Right lobe of liver (tissue), 6 donors: Measurements from ENCODE around the gene FAM171A1. TPM values are rescaled to one million over a fixed set of nuclear protein-coding genes. Genes with fewer than 3 reads are reported as not detected.

Experiments
- ATAC-seq, 4 donors: fragments of 200-7000 bp; cut with Tn5 transposase; one replicate each; pipeline ENCODE4 v1.9.1; 2020; ENCODE audit warnings: mild to moderate bottlenecking in 4 of 4, moderate library complexity in 4 of 4
- DNase-seq, 3 donors: peaks; one replicate each; pipeline ENCODE4 v3.0.0-alpha.2; 2020
- H3K27ac ChIP-seq, 3 donors: fragments of 200-600 bp; one replicate each; pipeline ENCODE4 v1.8.0; 2022
- H3K27me3 ChIP-seq, 2 donors: fragments of 200-600 bp; one replicate each; pipeline ENCODE4 v1.8.0; 2022
- H3K36me3 ChIP-seq, 4 donors: fragments of 200-600 bp; sonication (generic) in 1 of 4; one replicate each; pipeline versions ENCODE4 v1.5.1 to v1.8.0; 2017 to 2022; ENCODE audit warnings: control low read depth in 1 of 4
- H3K4me1 ChIP-seq, 4 donors: fragments of 200-600 bp; sonication (generic) in 1 of 4; one replicate each; pipeline versions ENCODE4 v1.5.1 to v1.8.0; 2017 to 2022; ENCODE audit warnings: control low read depth in 1 of 4
- H3K4me3 ChIP-seq, 3 donors: fragments of 200-600 bp; one replicate each; pipeline ENCODE4 v1.8.0; 2022
- H3K9me3 ChIP-seq, 4 donors: fragments of 200-600 bp; sonication (generic) in 1 of 4; one replicate each; pipeline versions ENCODE4 v1.5.1 to v1.8.0; 2017 to 2022; ENCODE audit warnings: control low read depth in 1 of 4
- POLR2A ChIP-seq: fragments of 450-650 bp; IDR thresholded peaks from one replicate; pipeline ENCODE4 v1.6.1; 2017; ENCODE audit warnings: antibody characterized with exemption, mild to moderate bottlenecking
- WGBS: methylation state at CpG from one replicate; pipeline ENCODE4 v1.1.6; 2018; ENCODE audit warnings: low coverage, low lambda C conversion rate; ENCODE audit not compliant: insufficient coverage; ENCODE audit errors: missing lambda C conversion rate; 5-methylcytosine and 5-hydroxymethylcytosine counted together
- intact Hi-C, 2 donors: fragments of 100-400 bp; cut with DNase I; formaldehyde crosslinking; loops; one replicate each; pipeline versions ENCODE4 v1.11.2 to v1.14.1; 2022
- total RNA-seq, 6 experiments: library from RNA; depleted of rRNA in 2 of 6; stranded (reverse); fragments of >200 nt in 2 of 6; fragmentation: NEBNext Ultra II Directional in 3 of 6; extraction: Animal tissue kit (Norgen Biotek cat#: 25700) in 3 of 6; gene quantifications; one replicate each; pipeline versions ENCODE4 v1.1.0 to v1.2.4, GENCODE V29; 2016 to 2023
- TF ChIP-seq, protein P1 (sequence below), 4 donors: fragments of 200-600 bp in 3 of 4; fragments of 450-650 bp in 1 of 4; IDR thresholded peaks; one replicate each; pipeline versions ENCODE4 v1.5.1 to v1.8.0; 2016 to 2022; ENCODE audit warnings: antibody characterized with exemption in 4 of 4, mild to moderate bottlenecking in 2 of 4
- donor health status: DM: no; HTN: yes; CAD: no.
- donor health status: DM: no; HTN: no; CAD: no.
- donor health status: DM: no; HTN: no; CAD: no.
- donor health status: DM: no; HTN: yes; CAD: no.
- donor health status: DM: no; HTN: yes; CAD: no.

The FAM171A1 gene
- total RNA-seq, 6 experiments from 2014 or later = 6.1 to 12.1 (median 10.3) TPM

DNA sequence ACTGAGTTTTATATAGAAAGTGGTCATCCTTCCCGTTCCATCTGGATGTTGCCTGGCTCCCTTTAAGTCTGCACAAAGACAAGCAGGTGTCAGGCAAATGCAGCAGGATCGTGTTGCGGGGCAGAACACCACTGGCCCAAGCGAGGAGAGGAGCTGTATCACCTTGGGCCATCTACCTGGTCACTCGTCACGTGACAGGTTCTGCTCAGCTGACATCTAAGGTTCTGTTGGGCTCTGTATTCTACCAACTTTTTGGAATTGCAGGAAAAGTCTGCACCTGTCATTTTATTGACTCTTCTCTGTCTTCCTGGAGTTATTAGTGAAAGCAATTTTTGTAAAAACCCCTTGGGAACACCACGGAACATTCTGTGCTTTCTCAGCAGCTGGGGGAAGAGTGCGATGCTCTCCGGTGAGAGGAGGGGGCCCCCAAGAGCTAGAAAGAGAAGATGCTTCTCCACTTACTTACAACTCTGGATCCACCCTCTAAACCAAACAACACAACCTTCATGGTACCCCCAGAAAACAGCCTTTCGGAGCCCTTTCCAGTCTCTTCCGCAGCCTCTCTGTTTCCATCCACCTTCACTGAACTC lies 119.2 kb downstream of the FAM171A1 start:
- intact Hi-C loops = no loop called here
- no peak overlapping the region for H3K4me3 ChIP-seq
- DNase-seq (no peak), ATAC-seq (no peak)
- no peak overlapping the region for H3K27ac ChIP-seq
- no peaks in the 10 kb centered on the region for H3K27me3 ChIP-seq
- 89% methylated on average over 7 of the region's 11 CpGs for WGBS
- no peak for TF ChIP-seq POLR2A
- TF ChIP-seq, protein P1, sequence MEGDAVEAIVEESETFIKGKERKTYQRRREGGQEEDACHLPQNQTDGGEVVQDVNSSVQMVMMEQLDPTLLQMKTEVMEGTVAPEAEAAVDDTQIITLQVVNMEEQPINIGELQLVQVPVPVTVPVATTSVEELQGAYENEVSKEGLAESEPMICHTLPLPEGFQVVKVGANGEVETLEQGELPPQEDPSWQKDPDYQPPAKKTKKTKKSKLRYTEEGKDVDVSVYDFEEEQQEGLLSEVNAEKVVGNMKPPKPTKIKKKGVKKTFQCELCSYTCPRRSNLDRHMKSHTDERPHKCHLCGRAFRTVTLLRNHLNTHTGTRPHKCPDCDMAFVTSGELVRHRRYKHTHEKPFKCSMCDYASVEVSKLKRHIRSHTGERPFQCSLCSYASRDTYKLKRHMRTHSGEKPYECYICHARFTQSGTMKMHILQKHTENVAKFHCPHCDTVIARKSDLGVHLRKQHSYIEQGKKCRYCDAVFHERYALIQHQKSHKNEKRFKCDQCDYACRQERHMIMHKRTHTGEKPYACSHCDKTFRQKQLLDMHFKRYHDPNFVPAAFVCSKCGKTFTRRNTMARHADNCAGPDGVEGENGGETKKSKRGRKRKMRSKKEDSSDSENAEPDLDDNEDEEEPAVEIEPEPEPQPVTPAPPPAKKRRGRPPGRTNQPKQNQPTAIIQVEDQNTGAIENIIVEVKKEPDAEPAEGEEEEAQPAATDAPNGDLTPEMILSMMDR (IDR thresholded peaks at IDR 0.05) = no peak
- no peaks in the 10 kb centered on the region for H3K9me3 ChIP-seq
- H3K4me1 ChIP-seq = no peaks in the 10 kb centered on the region
- no peaks in the 10 kb centered on the region for H3K36me3 ChIP-seq

DNA sequence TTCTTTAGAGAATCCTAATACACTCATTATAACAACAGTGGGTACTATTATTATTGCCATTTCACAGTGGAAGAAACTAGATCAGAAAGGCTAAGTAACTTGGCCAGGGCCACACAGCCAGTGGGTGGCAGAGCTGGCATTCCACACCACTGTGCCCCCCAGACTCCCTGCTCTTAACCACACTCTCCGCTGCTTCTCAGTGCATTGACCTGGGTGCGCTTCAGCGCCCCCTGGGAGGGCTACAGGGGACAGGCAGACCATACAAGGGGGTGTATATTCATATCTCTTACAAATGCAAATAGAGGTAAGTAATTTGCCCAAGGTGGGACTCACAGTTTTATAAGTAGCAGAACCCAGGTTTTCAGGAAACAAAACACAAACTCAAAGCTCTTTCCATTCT lies 125.6 kb downstream of the FAM171A1 start:
- no peak for TF ChIP-seq POLR2A
- TF ChIP-seq, protein P1 (IDR thresholded peaks at IDR 0.05) = peak in 1 of 4 donors; percentile 15
- Histone ChIP-seq H3K27ac (no peak overlapping the region), H3K4me1 (no peaks in the 10 kb centered on the region), H3K27me3 (no peaks in the 10 kb centered on the region), H3K4me3 (no peak overlapping the region), H3K9me3 (no peaks in the 10 kb centered on the region), H3K36me3 (no peaks in the 10 kb centered on the region)
- ATAC-seq (peak in 1 of 4 donors; percentile 19), DNase-seq (no peak)
- WGBS = 58% methylated on average over 2 of the region's 3 CpGs
- intact Hi-C loops = no loop called here

DNA sequence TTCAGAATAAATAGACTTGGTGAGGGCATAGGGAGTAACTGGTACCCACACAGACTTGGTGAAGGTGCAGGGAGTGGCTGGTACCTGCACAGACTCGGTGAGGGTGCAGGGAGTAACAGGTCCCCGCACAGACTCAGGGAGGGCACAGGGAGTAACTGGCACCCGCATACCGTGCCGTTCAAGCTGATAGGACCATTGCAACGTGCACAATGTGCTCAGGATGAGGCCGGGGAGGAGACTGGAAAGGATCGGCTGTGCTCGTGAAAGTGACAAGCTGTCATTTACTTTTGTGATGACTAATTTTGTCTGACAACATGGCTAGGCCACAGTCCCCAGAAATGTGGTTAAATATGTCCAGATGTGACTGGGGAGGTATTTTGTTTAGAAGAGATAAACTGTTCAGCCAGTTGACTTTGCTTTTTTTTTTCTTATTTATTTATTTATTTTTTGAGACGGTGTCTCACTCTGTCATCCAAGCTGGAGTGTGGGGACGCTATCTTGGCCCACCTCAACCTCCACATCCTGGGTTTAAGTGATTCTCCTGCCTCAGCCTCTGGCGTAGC lies 126.4 kb downstream of the FAM171A1 start:
- TF ChIP-seq POLR2A = no peak
- TF ChIP-seq, protein P1 (IDR thresholded peaks at IDR 0.05) = no peak
- Histone ChIP-seq H3K4me1 (no peaks in the 10 kb centered on the region), H3K9me3 (no peaks in the 10 kb centered on the region), H3K27ac (no peak overlapping the region), H3K4me3 (no peak overlapping the region), H3K27me3 (no peaks in the 10 kb centered on the region), H3K36me3 (no peaks in the 10 kb centered on the region)
- no peak for DNase-seq
- ATAC-seq = no peak
- WGBS = 95% methylated on average over 10 of the region's 12 CpGs
- intact Hi-C loops = no loop called here

DNA sequence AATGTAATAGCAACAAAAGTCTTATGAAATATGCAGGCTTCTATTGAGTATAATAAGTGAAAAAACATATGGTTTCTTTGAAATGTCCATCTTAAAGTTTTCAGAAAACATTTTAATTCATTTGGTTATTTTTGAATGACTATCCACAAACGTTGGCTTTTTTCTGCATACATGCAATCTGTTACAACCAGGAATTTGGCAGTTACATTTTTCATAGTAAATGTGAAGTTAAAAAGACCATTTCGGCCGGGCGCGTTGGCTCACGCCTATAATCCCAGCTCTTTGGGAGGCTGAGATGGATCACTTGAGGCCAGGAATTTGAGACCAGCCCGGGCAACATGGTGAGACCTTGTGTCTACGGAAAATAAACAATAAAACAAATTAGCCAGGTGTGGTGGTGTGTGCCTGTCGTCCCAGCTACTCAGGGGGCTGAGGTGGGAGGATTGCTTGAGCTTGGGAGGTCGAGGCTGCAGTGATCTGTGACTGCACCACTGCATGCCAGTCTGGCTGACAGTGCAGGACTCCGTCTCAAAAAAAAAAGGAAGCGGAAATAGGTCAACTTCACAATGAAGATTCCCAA lies 128.7 kb downstream of the FAM171A1 start:
- H3K9me3 ChIP-seq = no peaks in the 10 kb centered on the region
- no peak overlapping the region for H3K27ac ChIP-seq
- TF ChIP-seq POLR2A = no peak
- TF ChIP-seq, protein P1 (IDR thresholded peaks at IDR 0.05) = no peak
- intact Hi-C loops = no loop called here
- no peak overlapping the region for H3K4me3 ChIP-seq
- no peak for DNase-seq
- no peaks in the 10 kb centered on the region for H3K27me3 ChIP-seq
- no peaks in the 10 kb centered on the region for H3K36me3 ChIP-seq
- WGBS = 89% methylated on average over 12 of the region's 12 CpGs
- no peak for ATAC-seq
- no peaks in the 10 kb centered on the region for H3K4me1 ChIP-seq
